GM12878 (cell line): ENCODE data around the gene ZNF566.

Experiments
- CTCF ChIP-seq, 3 experiments: IDR thresholded peaks in 2 of 3; conservative IDR thresholded peaks in 1 of 3; 2 replicates each; pipeline ENCODE4 v1.5.1; 2011; ENCODE audit warnings: low read depth in 3 of 3, low read length in 3 of 3, mild to moderate bottlenecking in 3 of 3, control low read depth in 2 of 3, moderate library complexity in 2 of 3, inconsistent platforms in 1 of 3, mixed read lengths in 1 of 3; ENCODE audit not compliant: control insufficient read depth in 2 of 3, insufficient read depth in 1 of 3; ENCODE audit errors: extremely low read depth in 1 of 3
- ELK1 ChIP-seq: IDR thresholded peaks from 2 replicates; pipeline ENCODE4 v1.6.1; 2012; ENCODE audit warnings: low read depth, low read length, improper control_type of control experiment
- EP300 ChIP-seq, 2 experiments: fragments of 150-350 bp in 1 of 2; IDR thresholded peaks; 2 replicates each; pipeline ENCODE4 v1.6.1; 2011 to 2012; ENCODE audit warnings: low read depth in 2 of 2, low read length in 2 of 2, borderline replicate concordance in 1 of 2, improper control_type of control experiment in 1 of 2, inconsistent platforms in 1 of 2; ENCODE audit not compliant: control insufficient read depth in 1 of 2
- FOS ChIP-seq: IDR thresholded peaks from 3 replicates; pipeline ENCODE4 v1.6.1; 2011; ENCODE audit warnings: borderline replicate concordance; ENCODE audit not compliant: insufficient read length; ENCODE audit errors: extremely low read depth
- POLR2AphosphoS5 ChIP-seq: IDR thresholded peaks from 2 replicates; pipeline ENCODE4 v1.6.1; 2011; ENCODE audit warnings: mild to moderate bottlenecking, low read length, inconsistent platforms
- RBBP5 ChIP-seq: fragments of 200-600 bp; sonication (generic); conservative IDR thresholded peaks from 2 replicates; pipeline ENCODE4 v1.6.1; 2016
- SMAD5 ChIP-seq: IDR thresholded peaks from 2 replicates; pipeline ENCODE4 v1.6.1; 2016; ENCODE audit warnings: antibody characterized with exemption, low read depth
- SP1 ChIP-seq: IDR thresholded peaks from one replicate; pipeline ENCODE4 v1.6.1; 2011; ENCODE audit warnings: low read depth, low read length
- STAT3 ChIP-seq: IDR thresholded peaks from 2 replicates; pipeline ENCODE4 v1.6.1; 2011; ENCODE audit warnings: low read depth, low read length, improper control_type of control experiment
- USF2 ChIP-seq: IDR thresholded peaks from 2 replicates; pipeline ENCODE4 v1.6.1; 2011; ENCODE audit warnings: low read depth, low read length, improper control_type of control experiment, borderline replicate concordance

- no peak for TF ChIP-seq POLR2AphosphoS5
- TF ChIP-seq USF2: no peak
- TF ChIP-seq RBBP5: no peak
- TF ChIP-seq CTCF (IDR thresholded peaks at IDR 0.05 in 2 of 3, conservative IDR thresholded peaks at IDR 0.05 in 1 of 3; ENCODE audit: control insufficient read depth in 2 of 3, extremely low read depth in 1 of 3, insufficient read depth in 1 of 3, low read depth in 3 of 3, low read length in 3 of 3): no peak
- no peak for TF ChIP-seq FOS
- TF ChIP-seq ELK1: no peak
- no peak for TF ChIP-seq SMAD5
- no peak for TF ChIP-seq EP300 (IDR thresholded peaks at IDR 0.05; ENCODE audit: borderline replicate concordance in 1 of 2, control insufficient read depth in 1 of 2, low read depth in 2 of 2, low read length in 2 of 2)
- no peak for TF ChIP-seq SP1
- TF ChIP-seq STAT3: no peak
These were observed 52.8 kb downstream of the ZNF566 start for GRCh38 chr19:36436531-36436930.
